Measurements from ENCODE around the gene GIMAP5. TPM values are rescaled to one million over a fixed set of nuclear protein-coding genes. Genes with fewer than 3 reads are reported as not detected.

The GIMAP5 gene
- polyA plus RNA-seq, 1 of the 3 experiments (the other 2 are of a cell fraction): not detected

DNA sequence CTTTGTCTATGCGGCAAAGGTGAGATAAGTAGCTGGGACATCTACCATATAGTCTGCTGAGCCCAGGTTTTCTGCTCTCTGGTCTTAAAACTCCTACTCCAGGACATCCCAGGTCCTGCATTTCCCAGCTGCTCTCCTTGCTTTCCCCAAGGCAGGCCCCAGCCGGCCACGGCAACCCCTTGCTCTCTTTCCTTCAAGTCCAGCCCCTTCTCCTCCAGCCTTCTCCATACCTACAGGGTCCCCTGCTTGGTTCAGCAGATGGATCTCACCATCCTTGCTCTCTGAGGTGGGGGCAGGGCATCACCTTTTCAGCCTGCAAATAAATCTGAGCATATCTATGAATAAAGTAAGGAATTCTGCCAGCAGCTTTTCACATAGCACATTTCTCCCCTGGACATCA, 8.7 kb downstream of the GIMAP5 start (continued):
- TF ChIP-seq TAF1 (IDR thresholded peaks at IDR 0.05; ENCODE audit: borderline replicate concordance, low read depth, low read length): no peak
- TF ChIP-seq, protein P1, sequence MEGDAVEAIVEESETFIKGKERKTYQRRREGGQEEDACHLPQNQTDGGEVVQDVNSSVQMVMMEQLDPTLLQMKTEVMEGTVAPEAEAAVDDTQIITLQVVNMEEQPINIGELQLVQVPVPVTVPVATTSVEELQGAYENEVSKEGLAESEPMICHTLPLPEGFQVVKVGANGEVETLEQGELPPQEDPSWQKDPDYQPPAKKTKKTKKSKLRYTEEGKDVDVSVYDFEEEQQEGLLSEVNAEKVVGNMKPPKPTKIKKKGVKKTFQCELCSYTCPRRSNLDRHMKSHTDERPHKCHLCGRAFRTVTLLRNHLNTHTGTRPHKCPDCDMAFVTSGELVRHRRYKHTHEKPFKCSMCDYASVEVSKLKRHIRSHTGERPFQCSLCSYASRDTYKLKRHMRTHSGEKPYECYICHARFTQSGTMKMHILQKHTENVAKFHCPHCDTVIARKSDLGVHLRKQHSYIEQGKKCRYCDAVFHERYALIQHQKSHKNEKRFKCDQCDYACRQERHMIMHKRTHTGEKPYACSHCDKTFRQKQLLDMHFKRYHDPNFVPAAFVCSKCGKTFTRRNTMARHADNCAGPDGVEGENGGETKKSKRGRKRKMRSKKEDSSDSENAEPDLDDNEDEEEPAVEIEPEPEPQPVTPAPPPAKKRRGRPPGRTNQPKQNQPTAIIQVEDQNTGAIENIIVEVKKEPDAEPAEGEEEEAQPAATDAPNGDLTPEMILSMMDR (IDR thresholded peaks at IDR 0.05): no peak
- TF ChIP-seq, protein P2, sequence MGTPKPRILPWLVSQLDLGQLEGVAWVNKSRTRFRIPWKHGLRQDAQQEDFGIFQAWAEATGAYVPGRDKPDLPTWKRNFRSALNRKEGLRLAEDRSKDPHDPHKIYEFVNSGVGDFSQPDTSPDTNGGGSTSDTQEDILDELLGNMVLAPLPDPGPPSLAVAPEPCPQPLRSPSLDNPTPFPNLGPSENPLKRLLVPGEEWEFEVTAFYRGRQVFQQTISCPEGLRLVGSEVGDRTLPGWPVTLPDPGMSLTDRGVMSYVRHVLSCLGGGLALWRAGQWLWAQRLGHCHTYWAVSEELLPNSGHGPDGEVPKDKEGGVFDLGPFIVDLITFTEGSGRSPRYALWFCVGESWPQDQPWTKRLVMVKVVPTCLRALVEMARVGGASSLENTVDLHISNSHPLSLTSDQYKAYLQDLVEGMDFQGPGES (IDR thresholded peaks at IDR 0.05; ENCODE audit: low read depth, low read length): no peak
- TF ChIP-seq POLR2AphosphoS5 (IDR thresholded peaks at IDR 0.05; ENCODE audit: low read depth, low read length): no peak

DNA sequence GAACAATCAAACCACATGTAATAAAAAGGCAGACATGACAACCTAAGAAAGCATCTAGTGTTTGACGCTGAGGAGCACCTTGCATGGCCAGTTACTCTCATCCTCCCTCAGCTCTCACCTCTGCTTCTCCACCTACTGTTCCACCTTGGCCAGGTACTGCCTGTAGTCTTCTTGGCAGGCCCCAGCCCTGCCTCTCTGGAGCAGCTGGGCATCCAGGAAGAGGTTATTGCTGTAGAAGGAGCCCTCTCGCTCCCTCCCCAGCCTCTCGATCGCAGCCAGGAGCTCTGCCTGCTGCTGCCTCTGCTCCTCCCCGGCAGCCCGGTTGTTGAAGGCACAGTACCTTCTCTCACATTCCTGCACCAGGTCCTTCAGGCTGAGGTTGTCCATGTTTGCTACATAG, 9.7 kb downstream of the GIMAP5 start:
- Histone ChIP-seq H3F3A (replicated peaks; ENCODE audit: insufficient read depth) (no peaks in the 10 kb centered on the region), H2AFZ (ENCODE audit: low read depth) (no peak overlapping the region), H3K27me3 (ENCODE audit: insufficient read depth) (peaks cover 16% of the 10 kb centered on the region), H3K9me3 (no peaks in the 10 kb centered on the region), H3K9ac (no peak overlapping the region), H4K20me1 (ENCODE audit: insufficient read depth) (no peaks in the 10 kb centered on the region), H3K4me1 (ENCODE audit: control insufficient read depth in 1 of 2, insufficient read depth in 2 of 2, low read depth in 1 of 2, low read length in 1 of 2) (no peaks in the 10 kb centered on the region), H3K9me2 (no peaks in the 10 kb centered on the region), H3K36me3 (replicated peaks in 1 of 2; ENCODE audit: control insufficient read depth in 1 of 2, insufficient read depth in 2 of 2, low read length in 1 of 2) (no peaks in the 10 kb centered on the region), H3K4me2 (no peak overlapping the region), H3K79me2 (ENCODE audit: insufficient read depth) (no peaks in the 10 kb centered on the region), H3K27ac (ENCODE audit: low read depth in 2 of 2, low read length in 1 of 2) (no peak overlapping the region), H3K4me3 (ENCODE audit: low read depth in 2 of 2, low read length in 1 of 2) (no peak overlapping the region)
- WGBS (ENCODE audit: low lambda C conversion rate): 41% methylated on average over 6 of the region's 6 CpGs
- CTCF ChIA-PET: interaction anchor here (0.7 to 1.5 kb wide), 2 partner anchors 131 to 298 kb away, joined by 3 read pairs; no protein-coding TSS in a partner anchor
- POLR2A ChIA-PET: no interaction called here
- no peak for DNase-seq
- TF ChIP-seq NFIC (IDR thresholded peaks at IDR 0.05; ENCODE audit: borderline replicate concordance) (no peak), FOXM1 (IDR thresholded peaks at IDR 0.05; ENCODE audit: low read depth) (no peak), EZH2phosphoT487 (IDR thresholded peaks at IDR 0.05; ENCODE audit: borderline replicate concordance, low read depth) (no peak), CHD2 (IDR thresholded peaks at IDR 0.05; ENCODE audit: low read length, partially characterized antibody) (no peak), MEF2A (IDR thresholded peaks at IDR 0.05; ENCODE audit: borderline replicate concordance, low read depth) (no peak), TAF1 (IDR thresholded peaks at IDR 0.05; ENCODE audit: borderline replicate concordance, low read depth, low read length) (no peak), EP300 (IDR thresholded peaks at IDR 0.05; ENCODE audit: borderline replicate concordance in 1 of 2, low read depth in 1 of 2, low read length in 1 of 2) (no peak), RCOR1 (IDR thresholded peaks at IDR 0.05; ENCODE audit: low read length) (no peak)
- TF ChIP-seq, protein P3, sequence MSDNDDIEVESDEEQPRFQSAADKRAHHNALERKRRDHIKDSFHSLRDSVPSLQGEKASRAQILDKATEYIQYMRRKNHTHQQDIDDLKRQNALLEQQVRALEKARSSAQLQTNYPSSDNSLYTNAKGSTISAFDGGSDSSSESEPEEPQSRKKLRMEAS (IDR thresholded peaks at IDR 0.05; ENCODE audit: low read depth): no peak
- TF ChIP-seq, protein P4, sequence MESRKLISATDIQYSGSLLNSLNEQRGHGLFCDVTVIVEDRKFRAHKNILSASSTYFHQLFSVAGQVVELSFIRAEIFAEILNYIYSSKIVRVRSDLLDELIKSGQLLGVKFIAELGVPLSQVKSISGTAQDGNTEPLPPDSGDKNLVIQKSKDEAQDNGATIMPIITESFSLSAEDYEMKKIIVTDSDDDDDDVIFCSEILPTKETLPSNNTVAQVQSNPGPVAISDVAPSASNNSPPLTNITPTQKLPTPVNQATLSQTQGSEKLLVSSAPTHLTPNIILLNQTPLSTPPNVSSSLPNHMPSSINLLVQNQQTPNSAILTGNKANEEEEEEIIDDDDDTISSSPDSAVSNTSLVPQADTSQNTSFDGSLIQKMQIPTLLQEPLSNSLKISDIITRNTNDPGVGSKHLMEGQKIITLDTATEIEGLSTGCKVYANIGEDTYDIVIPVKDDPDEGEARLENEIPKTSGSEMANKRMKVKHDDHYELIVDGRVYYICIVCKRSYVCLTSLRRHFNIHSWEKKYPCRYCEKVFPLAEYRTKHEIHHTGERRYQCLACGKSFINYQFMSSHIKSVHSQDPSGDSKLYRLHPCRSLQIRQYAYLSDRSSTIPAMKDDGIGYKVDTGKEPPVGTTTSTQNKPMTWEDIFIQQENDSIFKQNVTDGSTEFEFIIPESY (IDR thresholded peaks at IDR 0.05; ENCODE audit: borderline replicate concordance, low read depth): no peak
- TF ChIP-seq, protein P5, sequence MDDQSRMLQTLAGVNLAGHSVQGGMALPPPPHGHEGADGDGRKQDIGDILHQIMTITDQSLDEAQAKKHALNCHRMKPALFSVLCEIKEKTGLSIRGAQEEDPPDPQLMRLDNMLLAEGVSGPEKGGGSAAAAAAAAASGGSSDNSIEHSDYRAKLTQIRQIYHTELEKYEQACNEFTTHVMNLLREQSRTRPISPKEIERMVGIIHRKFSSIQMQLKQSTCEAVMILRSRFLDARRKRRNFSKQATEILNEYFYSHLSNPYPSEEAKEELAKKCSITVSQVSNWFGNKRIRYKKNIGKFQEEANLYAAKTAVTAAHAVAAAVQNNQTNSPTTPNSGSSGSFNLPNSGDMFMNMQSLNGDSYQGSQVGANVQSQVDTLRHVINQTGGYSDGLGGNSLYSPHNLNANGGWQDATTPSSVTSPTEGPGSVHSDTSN (IDR thresholded peaks at IDR 0.05): no peak
